H9 (cell line): Measurements from ENCODE around the gene GLT1D1. TPM values are rescaled to one million over a fixed set of nuclear protein-coding genes. Genes with fewer than 3 reads are reported as not detected.

Experiments
- DNase-seq: peaks from one replicate; pipeline ENCODE4 v3.0.0-alpha.2; 2017
- H2AFZ ChIP-seq: one replicate; pipeline ENCODE4 v1.6.1; 2013; ENCODE audit warnings: mild to moderate bottlenecking, low read length, control low read depth, moderate library complexity
- H2AK5ac ChIP-seq: 2 replicates; pipeline ENCODE4 v1.6.1; 2013; ENCODE audit warnings: low read length, control low read depth, mixed read lengths; ENCODE audit not compliant: insufficient read length
- H2BK120ac ChIP-seq: one replicate; pipeline ENCODE4 v1.6.1; 2013; ENCODE audit warnings: low read depth, mild to moderate bottlenecking, low read length, control low read depth, inconsistent platforms; ENCODE audit not compliant: poor library complexity, severe bottlenecking
- H2BK12ac ChIP-seq: 2 replicates; pipeline ENCODE4 v1.6.1; 2013; ENCODE audit warnings: low read length, control low read depth, mixed read lengths, low read depth; ENCODE audit not compliant: insufficient read length
- H2BK15ac ChIP-seq: 2 replicates; pipeline ENCODE4 v1.6.1; 2013; ENCODE audit warnings: low read depth, low read length, control low read depth
- H2BK20ac ChIP-seq: one replicate; pipeline ENCODE4 v1.6.1; 2013; ENCODE audit warnings: low read depth, mild to moderate bottlenecking, low read length, control low read depth, inconsistent platforms; ENCODE audit not compliant: poor library complexity, severe bottlenecking
- H2BK5ac ChIP-seq: 2 replicates; pipeline ENCODE4 v1.6.1; 2013; ENCODE audit warnings: low read length, control low read depth, mixed read lengths; ENCODE audit not compliant: insufficient read length
- H3K14ac ChIP-seq: 2 replicates; pipeline ENCODE4 v1.6.1; 2013; ENCODE audit warnings: low read length, control low read depth; ENCODE audit not compliant: insufficient read depth
- H3K18ac ChIP-seq: 2 replicates; pipeline ENCODE4 v1.6.1; 2013; ENCODE audit warnings: low read depth, mild to moderate bottlenecking, mixed read lengths, low read length, control low read depth; ENCODE audit not compliant: insufficient read length
- H3K23ac ChIP-seq: 2 replicates; pipeline ENCODE4 v1.6.1; 2013; ENCODE audit warnings: low read length, control low read depth, mixed read lengths, low read depth; ENCODE audit not compliant: insufficient read length
- H3K23me2 ChIP-seq: 2 replicates; pipeline ENCODE4 v1.6.1; 2013; ENCODE audit warnings: low read depth, mild to moderate bottlenecking, mixed read lengths, low read length, control low read depth; ENCODE audit not compliant: insufficient read length, poor library complexity, severe bottlenecking
- H3K27ac ChIP-seq: 2 replicates; pipeline ENCODE4 v1.5.1; 2013; ENCODE audit warnings: low read length, control low read depth, mixed read lengths, low read depth; ENCODE audit not compliant: insufficient read length
- H3K27me3 ChIP-seq: 2 replicates; pipeline ENCODE4 v1.6.1; 2013; ENCODE audit warnings: low read length, control low read depth, inconsistent platforms; ENCODE audit not compliant: insufficient read depth
- H3K4ac ChIP-seq: 2 replicates; pipeline ENCODE4 v1.6.1; 2013; ENCODE audit warnings: low read depth, mild to moderate bottlenecking, control low read depth, inconsistent platforms, low read length, moderate library complexity
- H3K4me1 ChIP-seq: 2 replicates; pipeline ENCODE4 v1.6.1; 2013; ENCODE audit warnings: low read length, control low read depth, inconsistent platforms; ENCODE audit not compliant: insufficient read depth
- H3K4me2 ChIP-seq: 2 replicates; pipeline ENCODE4 v1.6.1; 2013; ENCODE audit warnings: low read length, control low read depth, mixed read lengths; ENCODE audit not compliant: insufficient read length, insufficient read depth
- H3K56ac ChIP-seq: 2 replicates; pipeline ENCODE4 v1.6.1; 2013; ENCODE audit warnings: low read depth, mild to moderate bottlenecking, mixed read lengths, low read length, control low read depth; ENCODE audit not compliant: insufficient read length
- H3K79me1 ChIP-seq: 2 replicates; pipeline ENCODE4 v1.6.1; 2013; ENCODE audit warnings: low read depth, mild to moderate bottlenecking, moderate library complexity, low read length, control low read depth, inconsistent platforms; ENCODE audit not compliant: insufficient read depth, poor library complexity, severe bottlenecking
- H3K79me2 ChIP-seq: 2 replicates; pipeline ENCODE4 v1.6.1; 2013; ENCODE audit warnings: low read length, control low read depth, inconsistent platforms; ENCODE audit not compliant: insufficient read depth
- H3K9ac ChIP-seq: 2 replicates; pipeline ENCODE4 v1.6.1; 2013; ENCODE audit warnings: low read length, control low read depth, mixed read lengths; ENCODE audit not compliant: insufficient read length; ENCODE audit errors: extremely low read depth
- H3K9me3 ChIP-seq: one replicate; pipeline ENCODE4 v1.6.1; 2013; ENCODE audit warnings: low read depth, low read length, inconsistent platforms; ENCODE audit not compliant: control insufficient read depth
- H3T11ph ChIP-seq: one replicate; pipeline ENCODE4 v1.6.1; 2013; ENCODE audit warnings: mild to moderate bottlenecking, low read length, control low read depth, inconsistent platforms
- H4K20me1 ChIP-seq: one replicate; pipeline ENCODE4 v1.6.1; 2013; ENCODE audit not compliant: control insufficient read depth, insufficient read length, insufficient read depth
- H4K5ac ChIP-seq: 2 replicates; pipeline ENCODE4 v1.6.1; 2013; ENCODE audit warnings: low read depth, mild to moderate bottlenecking, mixed read lengths, low read length, control low read depth; ENCODE audit not compliant: insufficient read length
- H4K8ac ChIP-seq: replicated peaks from 2 replicates; pipeline ENCODE4 v1.6.1; 2013; ENCODE audit warnings: low read length, control low read depth, mixed read lengths, low read depth; ENCODE audit not compliant: insufficient read length
- H4K91ac ChIP-seq: 2 replicates; pipeline ENCODE4 v1.6.1; 2013; ENCODE audit warnings: low read depth, mild to moderate bottlenecking, moderate library complexity, mixed read lengths, low read length, control low read depth; ENCODE audit not compliant: insufficient read length
- H3K27ac Mint-ChIP-seq, 3 experiments: 2 replicates in 2 of 3; 3 replicates in 1 of 3; pipeline ENCODE4 v1.8.0; 2020 to 2021; ENCODE audit warnings: mixed read lengths in 3 of 3, mild to moderate bottlenecking in 1 of 3, moderate library complexity in 1 of 3
- H3K27me3 Mint-ChIP-seq: 2 replicates; pipeline ENCODE4 v1.8.0; 2021; ENCODE audit warnings: low read depth, mild to moderate bottlenecking, moderate library complexity, mixed read lengths
- H3K36me3 Mint-ChIP-seq, 3 experiments: 2 replicates in 2 of 3; 3 replicates in 1 of 3; pipeline ENCODE4 v1.8.0; 2020 to 2021; ENCODE audit warnings: low read depth in 3 of 3, mixed read lengths in 3 of 3; ENCODE audit not compliant: insufficient read depth in 1 of 3
- H3K4me1 Mint-ChIP-seq, 2 experiments: 2 replicates each; pipeline ENCODE4 v1.8.0; 2020; ENCODE audit warnings: mixed read lengths in 2 of 2
- H3K4me3 Mint-ChIP-seq, 2 experiments: 2 replicates in 1 of 2; 3 replicates in 1 of 2; pipeline ENCODE4 v1.8.0; 2020 to 2021; ENCODE audit warnings: mild to moderate bottlenecking in 2 of 2, mixed read lengths in 2 of 2, moderate library complexity in 1 of 2
- H3K9me3 Mint-ChIP-seq, 2 experiments: 2 replicates in 1 of 2; 3 replicates in 1 of 2; pipeline ENCODE4 v1.8.0; 2020; ENCODE audit warnings: mild to moderate bottlenecking in 2 of 2, mixed read lengths in 2 of 2, moderate library complexity in 1 of 2
- CTCF ChIP-seq: fragments of 200-600 bp; sonication (generic); conservative IDR thresholded peaks from 3 replicates; pipeline ENCODE4 v1.8.0; 2021; ENCODE audit warnings: antibody characterized with exemption, mild to moderate bottlenecking
- WGBS: extraction: QIAGEN DNeasy Blood & Tissue Kit; methylation state at CpG from one replicate; pipeline ENCODE4 v1.1.7; 2013; ENCODE audit warnings: missing lambda C conversion rate, low lambda C conversion rate, mixed read lengths; ENCODE audit not compliant: insufficient read length; ENCODE audit errors: extremely low coverage; 5-methylcytosine and 5-hydroxymethylcytosine counted together
- total RNA-seq: library from RNA; stranded (reverse); gene quantifications from 2 replicates; pipeline ENCODE4 v1.2.1, GENCODE V29; 2021

Gene GLT1D1
- total RNA-seq, 1 experiment from 2014 or later = 7.0 TPM

GRCh38 chr12:128956755-128957154, 103.5 kb downstream of the GLT1D1 start:
- Histone ChIP-seq H3K4ac (no peak overlapping the region), H2BK120ac (no peak overlapping the region), H3K14ac (no peak overlapping the region), H3K27me3 (no peaks in the 10 kb centered on the region), H3K9ac (no peak overlapping the region), H2AFZ (no peak overlapping the region), H2BK15ac (no peak overlapping the region), H4K91ac (no peak overlapping the region), H3K18ac (no peak overlapping the region), H4K20me1 (no peaks in the 10 kb centered on the region), H3T11ph (no peak overlapping the region), H3K56ac (no peak overlapping the region), H3K23me2 (no peaks in the 10 kb centered on the region), H3K79me2 (no peaks in the 10 kb centered on the region), H3K23ac (no peak overlapping the region), H2BK20ac (no peak overlapping the region), H3K9me3 (no peaks in the 10 kb centered on the region), H4K5ac (no peak overlapping the region), H3K27ac (no peak overlapping the region), H2AK5ac (no peak overlapping the region), H3K4me2 (no peak overlapping the region), H2BK5ac (no peak overlapping the region), H3K4me1 (no peaks in the 10 kb centered on the region), H2BK12ac (no peak overlapping the region), H4K8ac (no peak overlapping the region), H3K79me1 (no peaks in the 10 kb centered on the region)
- Mint-ChIP-seq H3K36me3 (peaks cover 0 to 2% (median 0%) of the 10 kb centered on the region in 3 experiments; a peak in 1 of 7 replicates), H3K27me3 (peaks cover 1% of the 10 kb centered on the region; the same call in 1 of the 2 replicates), H3K4me1 (peaks cover 6 to 29% of the 10 kb centered on the region in 2 experiments), H3K27ac (no peak overlapping the region), H3K9me3 (no peaks in the 10 kb centered on the region; a peak in 1 of 5 replicates), H3K4me3 (no peak overlapping the region)
- WGBS = no CpG with 5 or more reads among the region's 7 CpGs
- no peak for TF ChIP-seq CTCF
- no peak for DNase-seq
